CD1c-positive myeloid dendritic cell (primary cell): ENCODE results near the gene CACTIN.
"Not testable (repeated sequence)": the region's sequence is repeated elsewhere in the genome, so short reads cannot be mapped to it uniquely, and the experiment has no call there.

Source experiments
- DNase-seq: peaks from one replicate; pipeline ENCODE4 v3.0.0-alpha.2; 2016; ENCODE audit errors: extremely low spot score

Gene CACTIN

GRCh38 chr19:3663838-3664237, 37.2 kb upstream of the CACTIN start:
- DNase-seq: no peak

- no peak for DNase-seq
Observed at GRCh38 chr19:3661284-3662238, 35.0 kb upstream of the CACTIN start.

GRCh38 chr19:3660493-3661219, 34.1 kb upstream of the CACTIN start:
- DNase-seq: no peak

GRCh38 chr19:3659746-3660112, 33.1 kb upstream of the CACTIN start:
- DNase-seq: no peak

- no peak for DNase-seq
Observed at GRCh38 chr19:3658870-3659745, 32.5 kb upstream of the CACTIN start.

- no peak for DNase-seq
Observed at GRCh38 chr19:3658004-3658869, 31.6 kb upstream of the CACTIN start.

GRCh38 chr19:3657395-3657769, 30.8 kb upstream of the CACTIN start:
- no peak for DNase-seq

- no peak for DNase-seq
Observed at GRCh38 chr19:3656747-3657394, 30.3 kb upstream of the CACTIN start.

- no peak for DNase-seq
Observed at GRCh38 chr19:3656073-3656746, 29.6 kb upstream of the CACTIN start.

GRCh38 chr19:3655402-3656072, 28.9 kb upstream of the CACTIN start:
- no peak for DNase-seq

- DNase-seq: no peak
Observed at GRCh38 chr19:3653865-3654513, 27.4 kb upstream of the CACTIN start.

- DNase-seq: no peak
Observed at GRCh38 chr19:3653081-3653795, 26.6 kb upstream of the CACTIN start.

- DNase-seq: no peak
Observed at GRCh38 chr19:3652422-3652821, 25.8 kb upstream of the CACTIN start.

- DNase-seq: no peak
Observed at GRCh38 chr19:3651684-3652083, 25.1 kb upstream of the CACTIN start.

GRCh38 chr19:3649888-3650287, 23.3 kb upstream of the CACTIN start:
- DNase-seq: no peak

GRCh38 chr19:3648037-3648905, 21.7 kb upstream of the CACTIN start:
- DNase-seq: no peak

- not testable (repeated sequence) for DNase-seq
Observed at GRCh38 chr19:3647102-3647501, 20.5 kb upstream of the CACTIN start.
